SW 1271 (cell line): ENCODE data around the gene RNPEPL1.

Source experiments
- DNase-seq, 2 experiments: peaks; one replicate each; lab custom pipeline; 2025; lab: John Stamatoyannopoulos, UW

RNPEPL1 gene

GRCh38 chr2:240564561-240565332 lies 3.5 kb upstream of the RNPEPL1 start:
- DNase-seq: peak in 1 of 2 experiments; percentile 30

DNA sequence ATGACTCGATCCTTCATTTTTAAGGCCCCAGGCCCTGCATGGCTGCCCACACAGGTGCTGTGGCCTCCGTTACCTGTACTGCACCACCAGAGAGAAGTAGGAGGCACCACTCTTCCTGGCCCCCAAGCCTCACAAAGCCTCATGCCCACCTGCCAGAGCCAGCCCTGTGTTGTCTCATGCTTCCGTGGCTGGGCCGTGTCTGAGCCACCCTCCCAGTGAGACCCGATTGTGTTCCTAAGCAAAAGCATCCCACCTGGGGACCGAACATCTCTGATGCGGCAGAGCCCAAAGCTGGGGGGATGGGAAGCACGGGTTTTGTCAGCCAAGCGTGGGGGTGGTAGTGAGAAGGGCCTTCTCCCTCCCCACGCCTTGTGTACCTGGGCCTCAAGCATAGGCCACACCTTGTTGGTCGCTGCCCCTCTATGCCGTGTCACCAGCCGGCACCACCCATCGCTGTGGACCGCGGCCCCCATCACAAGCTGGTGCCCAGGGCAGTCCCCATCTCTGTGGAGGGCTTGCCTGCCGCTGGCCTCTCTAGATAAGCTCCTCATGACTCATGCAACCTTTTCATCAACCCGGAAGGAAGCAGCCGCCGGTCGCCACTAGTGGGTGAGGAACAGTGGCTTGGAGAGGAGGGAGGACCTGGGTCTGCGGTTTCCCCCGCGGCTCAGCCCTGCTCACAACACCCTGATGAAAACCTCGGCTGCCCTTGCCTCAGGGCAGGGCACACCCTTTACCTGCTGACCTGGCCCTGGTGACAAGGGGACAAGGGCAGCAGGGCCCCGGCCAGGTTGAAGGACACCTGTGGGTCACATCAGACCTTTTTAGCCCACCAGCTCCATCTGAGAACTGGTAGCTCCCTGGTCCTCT lies 2.7 kb upstream of the RNPEPL1 start:
- DNase-seq: peak in 1 of 2 experiments; percentile 82

GRCh38 chr2:240566203-240567136 lies 1.8 kb upstream of the RNPEPL1 start:
- DNase-seq: peak; percentile 70 to 80

- no peak for DNase-seq
Measured at GRCh38 chr2:240567137-240567871, 980 bp upstream of the RNPEPL1 start.

- DNase-seq: peak in 1 of 2 experiments; percentile 18
Measured at GRCh38 chr2:240568678-240569522, 616 bp downstream of the RNPEPL1 start.

GRCh38 chr2:240569523-240569997 lies 1.3 kb downstream of the RNPEPL1 start:
- DNase-seq: no peak

- no peak for DNase-seq
Measured at GRCh38 chr2:240569998-240570530, 1.8 kb downstream of the RNPEPL1 start.

DNA sequence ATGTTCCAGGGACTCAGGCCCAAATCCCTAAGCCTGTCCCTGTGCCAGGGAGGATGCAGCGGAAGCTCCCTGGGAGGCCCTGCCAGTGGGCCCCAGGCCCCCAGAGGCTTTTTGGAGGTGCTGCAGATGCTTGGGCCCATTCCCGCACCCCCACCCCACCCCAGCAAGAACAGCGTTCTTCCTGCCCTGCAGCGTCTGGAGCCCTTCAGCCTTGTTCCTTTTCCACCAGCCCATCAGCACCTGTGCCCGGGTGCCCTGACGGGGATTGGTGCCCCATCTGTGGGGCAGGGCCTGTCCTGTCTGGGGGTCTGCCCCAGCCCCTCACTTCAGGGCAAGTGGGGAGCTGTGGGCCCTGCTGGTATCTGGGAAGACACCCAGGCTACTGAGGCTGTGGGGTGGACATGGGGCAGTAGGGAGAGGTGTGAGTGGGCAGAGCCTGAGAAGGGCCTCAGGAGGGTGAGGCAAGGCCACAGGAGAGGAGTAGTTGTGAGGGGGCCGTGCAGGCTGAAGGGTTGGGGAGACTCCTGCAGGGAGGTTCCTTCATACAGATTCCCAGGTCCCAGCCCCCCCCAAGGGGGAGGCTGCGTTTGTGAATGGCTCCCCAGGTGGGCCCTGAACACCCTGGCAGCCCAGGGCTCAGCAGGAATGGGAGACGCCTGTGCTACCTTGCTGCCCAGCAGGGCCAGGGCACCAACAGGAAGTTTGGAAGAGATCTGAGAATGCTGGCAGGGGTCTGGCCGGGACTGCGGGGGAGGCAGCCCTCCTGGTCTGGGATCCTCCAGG lies 2.4 kb downstream of the RNPEPL1 start:
- no peak for DNase-seq

- no peak for DNase-seq
Measured at GRCh38 chr2:240571314-240571973, 3.2 kb downstream of the RNPEPL1 start.

DNA sequence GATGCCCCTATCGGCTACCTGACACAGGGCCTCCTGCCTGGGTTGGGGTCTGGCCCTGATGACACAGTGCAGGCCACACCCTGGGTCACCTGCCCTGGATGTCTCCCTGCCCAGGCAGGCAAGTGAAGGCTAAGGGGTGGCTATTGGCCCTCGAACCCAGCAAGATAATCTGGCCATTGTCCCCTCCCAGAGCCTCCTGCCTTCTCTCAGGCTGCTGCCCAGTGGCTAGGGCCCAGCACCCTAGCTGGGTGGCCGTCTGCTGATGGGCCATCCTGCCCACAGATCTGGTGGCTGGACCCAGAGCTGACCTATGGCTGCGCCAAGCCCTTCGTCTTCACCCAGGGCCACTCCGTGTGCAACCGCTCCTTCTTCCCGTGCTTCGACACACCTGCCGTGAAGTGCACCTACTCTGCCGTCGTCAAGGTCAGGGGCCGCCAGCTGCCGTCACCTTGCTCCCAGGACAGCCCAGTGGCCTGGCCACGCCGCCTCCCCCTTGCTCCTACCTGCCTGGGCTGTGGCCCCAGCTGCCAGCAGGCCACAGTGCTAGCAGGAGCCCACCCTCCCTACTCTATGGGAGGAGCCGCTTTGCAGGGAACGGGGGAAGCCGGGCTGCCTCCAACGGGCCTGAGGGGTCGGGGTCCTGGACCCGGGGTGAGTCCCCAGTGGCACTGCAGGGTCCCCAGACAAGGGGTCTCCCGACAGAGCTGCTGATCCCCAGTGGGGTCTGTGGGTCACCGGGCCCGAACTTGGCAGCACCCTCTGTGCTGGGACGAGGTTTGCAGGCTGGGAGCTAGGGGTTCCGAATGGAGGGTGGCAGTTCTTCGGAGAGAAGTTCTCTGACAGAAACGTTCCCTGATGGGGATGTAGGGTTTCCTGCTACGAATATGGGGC lies 4.1 kb downstream of the RNPEPL1 start:
- DNase-seq: no peak

DNA sequence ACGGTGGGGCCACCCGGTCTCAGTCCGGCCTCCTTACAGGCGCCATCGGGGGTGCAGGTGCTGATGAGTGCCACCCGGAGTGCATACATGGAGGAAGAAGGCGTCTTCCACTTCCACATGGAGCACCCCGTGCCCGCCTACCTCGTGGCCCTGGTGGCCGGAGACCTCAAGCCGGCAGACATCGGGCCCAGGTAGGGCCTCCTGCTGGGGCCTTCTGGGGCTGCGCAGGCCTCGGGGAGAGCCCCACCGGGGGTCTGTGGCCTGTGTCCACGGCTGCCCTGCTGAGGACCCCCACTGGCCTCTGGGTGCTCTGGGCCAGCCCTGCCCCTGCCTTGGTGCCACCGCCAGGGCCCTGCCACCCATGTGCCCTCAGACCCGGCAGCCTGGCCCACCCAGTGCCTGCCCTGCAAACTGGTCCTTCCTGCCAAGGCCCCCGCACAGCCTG lies 4.8 kb downstream of the RNPEPL1 start:
- no peak for DNase-seq

DNA sequence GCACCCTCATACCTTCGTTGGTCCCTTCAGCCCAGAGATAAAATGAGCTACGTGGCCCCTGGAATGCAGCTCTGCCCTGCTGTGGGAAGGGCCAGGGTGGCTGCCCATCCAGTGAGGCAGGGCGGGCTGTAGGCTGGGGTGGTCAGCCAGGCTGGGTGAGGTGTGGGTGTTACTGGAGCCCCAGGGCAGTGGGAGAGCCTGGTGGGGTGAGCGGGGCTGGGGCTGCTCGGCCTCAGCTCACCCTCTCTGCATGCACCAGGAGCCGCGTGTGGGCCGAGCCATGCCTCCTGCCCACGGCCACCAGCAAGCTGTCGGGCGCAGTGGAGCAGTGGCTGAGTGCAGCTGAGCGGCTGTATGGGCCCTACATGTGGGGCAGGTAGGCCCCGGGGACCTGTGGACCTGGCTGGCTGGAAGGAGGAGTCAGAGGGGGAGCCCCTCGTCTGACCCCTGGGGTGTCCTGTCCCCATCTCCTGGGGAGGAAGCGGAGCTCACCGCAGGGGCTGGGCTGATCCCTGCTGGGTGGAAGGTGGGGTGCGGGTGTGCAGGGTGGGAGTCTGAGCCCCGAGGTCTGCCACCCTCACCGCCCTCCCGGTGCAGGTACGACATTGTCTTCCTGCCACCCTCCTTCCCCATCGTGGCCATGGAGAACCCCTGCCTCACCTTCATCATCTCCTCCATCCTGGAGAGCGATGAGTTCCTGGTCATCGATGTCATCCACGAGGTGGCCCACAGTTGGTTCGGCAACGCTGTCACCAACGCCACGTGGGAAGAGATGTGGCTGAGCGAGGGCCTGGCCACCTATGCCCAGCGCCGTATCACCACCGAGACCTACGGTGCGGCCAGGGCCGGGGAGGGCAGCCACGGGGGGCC lies 5.5 kb downstream of the RNPEPL1 start:
- DNase-seq: no peak

GRCh38 chr2:240574386-240575100 lies 6.3 kb downstream of the RNPEPL1 start:
- DNase-seq: no peak

- DNase-seq: no peak
Measured at GRCh38 chr2:240575101-240575965, 7.0 kb downstream of the RNPEPL1 start.

- no peak for DNase-seq
Measured at GRCh38 chr2:240576036-240576435, 7.8 kb downstream of the RNPEPL1 start.
